ENCODE data around the gene DNAI2. TPM values are rescaled to one million over a fixed set of nuclear protein-coding genes. Genes with fewer than 3 reads are reported as not detected.

The DNAI2 gene
- total RNA-seq, 1 experiment from 2014 or later = not detected

DNA sequence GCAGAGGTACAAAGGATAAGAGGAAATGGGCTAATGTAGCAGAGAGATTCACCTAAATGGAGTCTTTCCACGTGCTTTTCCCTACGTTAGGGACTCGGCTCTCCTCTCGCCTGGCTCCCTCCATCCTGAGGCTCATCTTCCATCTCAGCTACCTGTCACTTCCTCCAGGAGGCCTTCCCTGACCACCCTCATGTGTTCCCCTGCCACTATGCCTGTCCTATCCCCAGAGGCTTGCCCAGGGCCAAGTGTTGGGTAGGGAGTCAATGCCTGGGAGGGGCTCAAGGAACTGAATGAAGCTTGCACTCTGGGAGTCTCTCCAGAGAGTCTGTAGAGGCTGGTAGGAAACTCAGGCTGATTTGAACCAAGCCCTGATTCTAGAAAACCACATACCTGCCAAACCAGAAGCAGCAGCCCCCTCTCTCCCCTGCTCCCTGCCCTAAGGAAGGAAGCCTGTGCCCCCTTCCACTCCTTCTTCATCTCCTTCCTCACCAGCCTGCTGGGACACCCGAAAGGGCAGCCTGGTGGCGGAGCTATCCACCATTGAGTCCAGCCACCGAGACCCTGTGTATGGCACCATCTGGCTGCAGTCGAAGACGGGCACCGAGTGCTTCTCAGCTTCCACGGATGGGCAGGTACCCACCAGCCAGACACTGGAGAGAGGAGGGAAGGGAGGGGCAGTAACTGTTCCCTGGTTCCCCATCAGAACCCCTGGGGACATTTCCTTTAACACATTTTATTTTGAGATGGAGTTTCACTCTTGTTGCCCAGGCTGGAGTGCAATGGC lies 25.4 kb downstream of the DNAI2 start:
- H3K4me3 ChIP-seq (replicated peaks in 1 of 2; ENCODE audit: low read depth in 1 of 2, low read length in 2 of 2) = no peak overlapping the region
- H3K9me3 ChIP-seq (ENCODE audit: control insufficient read depth in 1 of 2, insufficient read depth in 1 of 2, low read depth in 1 of 2, low read length in 2 of 2) = no peaks in the 10 kb centered on the region
- H3K4me2 ChIP-seq (ENCODE audit: low read length) = no peak overlapping the region
- TF ChIP-seq SIN3A (IDR thresholded peaks at IDR 0.05; ENCODE audit: low read depth) = no peak
- BruUV-seq (replicated peaks) = no TSS peak
- RAD21 ChIA-PET (ENCODE audit: low non-redundant PET in 1 of 2, low total read pairs in 2 of 2, uncharacterized antibody in 2 of 2, unreplicated experiment in 2 of 2) = interaction anchor here in 1 of 2 experiments (0.7 kb wide), 1 partner anchor 158 kb away, joined by 3 read pairs; no protein-coding TSS in a partner anchor
- no peaks in the 10 kb centered on the region for H3K79me2 ChIP-seq (ENCODE audit: insufficient read depth, low read length)
- H2AFZ ChIP-seq (ENCODE audit: low read depth, low read length, poor library complexity, severe bottlenecking) = no peak overlapping the region
- no peaks in the 10 kb centered on the region for H3K27me3 ChIP-seq (ENCODE audit: insufficient read depth, low read length)
- H3K27ac ChIP-seq (ENCODE audit: low read depth, low read length) = no peak overlapping the region
- POLR2A ChIA-PET = no interaction called here
- H3K4me1 ChIP-seq (ENCODE audit: control insufficient read depth in 1 of 2, insufficient read depth in 2 of 2, low read length in 2 of 2) = peaks cover 0 to 16% of the 10 kb centered on the region in 2 experiments; a peak in 3 of 4 replicates
- DNase-seq (ENCODE audit: low read depth, low spot score) (no peak), ATAC-seq (no peak)
- H4K20me1 ChIP-seq (ENCODE audit: insufficient read depth) = no peaks in the 10 kb centered on the region
- H3K36me3 ChIP-seq (ENCODE audit: control insufficient read depth in 1 of 2, insufficient read depth in 2 of 2, low read length in 2 of 2) = no peaks in the 10 kb centered on the region
- no peaks in the 10 kb centered on the region for H3K9me2 ChIP-seq (ENCODE audit: insufficient read depth)
- intact Hi-C loops (cut with micrococcal nuclease) = loop anchor here (10.0 kb wide), 1 partner anchor 305 kb away; no protein-coding TSS in a partner anchor
- no peak overlapping the region for H3K9ac ChIP-seq (ENCODE audit: low read length)
- CTCF ChIA-PET = interaction anchor here (0.9 to 4.0 kb wide), 4 partner anchors 9 to 62 kb away, joined by 3 to 27 read pairs (median 11); partner anchors contain the start of gene BTBD17

DNA sequence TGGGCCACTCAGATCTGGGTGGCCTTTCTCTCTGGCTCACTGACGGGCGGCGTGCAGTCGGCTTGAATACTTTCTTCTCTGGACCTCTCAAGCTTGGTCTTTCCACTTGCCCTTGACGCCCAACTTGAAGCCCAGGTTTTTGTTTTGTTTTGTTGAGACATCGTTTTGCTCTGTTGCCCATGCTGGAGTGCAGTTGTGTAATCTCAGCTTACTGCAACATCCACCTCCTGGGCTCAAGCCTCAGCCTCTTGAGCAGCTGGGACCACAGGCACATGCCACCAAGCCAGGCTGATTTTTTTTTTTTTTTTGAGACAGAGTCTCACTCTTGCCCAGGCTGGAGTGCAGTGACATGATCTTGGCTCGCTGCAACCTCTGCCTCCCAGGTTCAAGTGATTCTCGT lies 29.3 kb downstream of the DNAI2 start:
- no peaks in the 10 kb centered on the region for H4K20me1 ChIP-seq (ENCODE audit: insufficient read depth)
- H3K9me2 ChIP-seq (ENCODE audit: insufficient read depth) = no peaks in the 10 kb centered on the region
- H3K27ac ChIP-seq (ENCODE audit: low read depth, low read length) = no peak overlapping the region
- no peak overlapping the region for H3K4me2 ChIP-seq (ENCODE audit: low read length)
- CTCF ChIA-PET = interaction anchor here (1.4 to 1.8 kb wide), 3 partner anchors 58 to 65 kb away, joined by 5 to 6 read pairs (median 5); partner anchors contain the start of genes BTBD17 and GPR142
- H3K9ac ChIP-seq (ENCODE audit: low read length) = no peak overlapping the region
- POLR2A ChIA-PET = interaction anchor here (1.2 kb wide), 1 partner anchor 16 kb away, joined by 3 read pairs; no protein-coding TSS in a partner anchor
- H3K79me2 ChIP-seq (ENCODE audit: insufficient read depth, low read length) = no peaks in the 10 kb centered on the region
- intact Hi-C loops (cut with micrococcal nuclease) = loop anchor here (10.0 kb wide), 1 partner anchor 301 kb away; no protein-coding TSS in a partner anchor
- no peak overlapping the region for H3K4me3 ChIP-seq (replicated peaks in 1 of 2; ENCODE audit: low read depth in 1 of 2, low read length in 2 of 2)
- H3K9me3 ChIP-seq (ENCODE audit: control insufficient read depth in 1 of 2, insufficient read depth in 1 of 2, low read depth in 1 of 2, low read length in 2 of 2) = no peaks in the 10 kb centered on the region
- H3K4me1 ChIP-seq (ENCODE audit: control insufficient read depth in 1 of 2, insufficient read depth in 2 of 2, low read length in 2 of 2) = peaks cover 0 to 3% of the 10 kb centered on the region in 2 experiments; a peak in 1 of 4 replicates
- DNase-seq (ENCODE audit: low read depth, low spot score) (no peak), ATAC-seq (no peak)
- RAD21 ChIA-PET (ENCODE audit: low non-redundant PET in 1 of 2, low total read pairs in 2 of 2, uncharacterized antibody in 2 of 2, unreplicated experiment in 2 of 2) = no interaction called here
- BruUV-seq (replicated peaks) = no TSS peak
- H2AFZ ChIP-seq (ENCODE audit: low read depth, low read length, poor library complexity, severe bottlenecking) = no peak overlapping the region
- no peaks in the 10 kb centered on the region for H3K27me3 ChIP-seq (ENCODE audit: insufficient read depth, low read length)
- no peak for TF ChIP-seq CEBPB (IDR thresholded peaks at IDR 0.05; ENCODE audit: low read depth)
- TF ChIP-seq SRF (IDR thresholded peaks at IDR 0.05; ENCODE audit: low read depth) = no peak
- no peak for TF ChIP-seq ZFX (IDR thresholded peaks at IDR 0.05)
- no peak for TF ChIP-seq ELF1 (IDR thresholded peaks at IDR 0.05; ENCODE audit: borderline replicate concordance, low read depth)
- TF ChIP-seq, protein P1, sequence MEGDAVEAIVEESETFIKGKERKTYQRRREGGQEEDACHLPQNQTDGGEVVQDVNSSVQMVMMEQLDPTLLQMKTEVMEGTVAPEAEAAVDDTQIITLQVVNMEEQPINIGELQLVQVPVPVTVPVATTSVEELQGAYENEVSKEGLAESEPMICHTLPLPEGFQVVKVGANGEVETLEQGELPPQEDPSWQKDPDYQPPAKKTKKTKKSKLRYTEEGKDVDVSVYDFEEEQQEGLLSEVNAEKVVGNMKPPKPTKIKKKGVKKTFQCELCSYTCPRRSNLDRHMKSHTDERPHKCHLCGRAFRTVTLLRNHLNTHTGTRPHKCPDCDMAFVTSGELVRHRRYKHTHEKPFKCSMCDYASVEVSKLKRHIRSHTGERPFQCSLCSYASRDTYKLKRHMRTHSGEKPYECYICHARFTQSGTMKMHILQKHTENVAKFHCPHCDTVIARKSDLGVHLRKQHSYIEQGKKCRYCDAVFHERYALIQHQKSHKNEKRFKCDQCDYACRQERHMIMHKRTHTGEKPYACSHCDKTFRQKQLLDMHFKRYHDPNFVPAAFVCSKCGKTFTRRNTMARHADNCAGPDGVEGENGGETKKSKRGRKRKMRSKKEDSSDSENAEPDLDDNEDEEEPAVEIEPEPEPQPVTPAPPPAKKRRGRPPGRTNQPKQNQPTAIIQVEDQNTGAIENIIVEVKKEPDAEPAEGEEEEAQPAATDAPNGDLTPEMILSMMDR (IDR thresholded peaks at IDR 0.05 in 2 of 3, conservative IDR thresholded peaks at IDR 0.05 in 1 of 3; ENCODE audit: borderline replicate concordance in 1 of 3, insufficient read depth in 1 of 3, low read depth in 2 of 3, low read length in 2 of 3) = no peak
- no peak for TF ChIP-seq SIN3A (IDR thresholded peaks at IDR 0.05; ENCODE audit: low read depth)
- TF ChIP-seq POLR2AphosphoS5 (IDR thresholded peaks at IDR 0.05; ENCODE audit: low read depth, low read length) = no peak
- no peak for TF ChIP-seq POLR2A (IDR thresholded peaks at IDR 0.05; ENCODE audit: borderline replicate concordance, extremely low read depth, insufficient read depth, insufficient read length)
- no peak for TF ChIP-seq RAD21 (IDR thresholded peaks at IDR 0.05; ENCODE audit: low read depth)
- TF ChIP-seq, protein P2, sequence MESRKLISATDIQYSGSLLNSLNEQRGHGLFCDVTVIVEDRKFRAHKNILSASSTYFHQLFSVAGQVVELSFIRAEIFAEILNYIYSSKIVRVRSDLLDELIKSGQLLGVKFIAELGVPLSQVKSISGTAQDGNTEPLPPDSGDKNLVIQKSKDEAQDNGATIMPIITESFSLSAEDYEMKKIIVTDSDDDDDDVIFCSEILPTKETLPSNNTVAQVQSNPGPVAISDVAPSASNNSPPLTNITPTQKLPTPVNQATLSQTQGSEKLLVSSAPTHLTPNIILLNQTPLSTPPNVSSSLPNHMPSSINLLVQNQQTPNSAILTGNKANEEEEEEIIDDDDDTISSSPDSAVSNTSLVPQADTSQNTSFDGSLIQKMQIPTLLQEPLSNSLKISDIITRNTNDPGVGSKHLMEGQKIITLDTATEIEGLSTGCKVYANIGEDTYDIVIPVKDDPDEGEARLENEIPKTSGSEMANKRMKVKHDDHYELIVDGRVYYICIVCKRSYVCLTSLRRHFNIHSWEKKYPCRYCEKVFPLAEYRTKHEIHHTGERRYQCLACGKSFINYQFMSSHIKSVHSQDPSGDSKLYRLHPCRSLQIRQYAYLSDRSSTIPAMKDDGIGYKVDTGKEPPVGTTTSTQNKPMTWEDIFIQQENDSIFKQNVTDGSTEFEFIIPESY (IDR thresholded peaks at IDR 0.05; ENCODE audit: extremely low read depth, insufficient replicate concordance, low read length) = no peak
- TF ChIP-seq SP1 (IDR thresholded peaks at IDR 0.05; ENCODE audit: low read depth) = no peak
- TF ChIP-seq, protein P3, sequence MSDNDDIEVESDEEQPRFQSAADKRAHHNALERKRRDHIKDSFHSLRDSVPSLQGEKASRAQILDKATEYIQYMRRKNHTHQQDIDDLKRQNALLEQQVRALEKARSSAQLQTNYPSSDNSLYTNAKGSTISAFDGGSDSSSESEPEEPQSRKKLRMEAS (IDR thresholded peaks at IDR 0.05) = no peak
- TF ChIP-seq EGR1 (IDR thresholded peaks at IDR 0.05; ENCODE audit: low read depth) = no peak
- TF ChIP-seq, protein P4, sequence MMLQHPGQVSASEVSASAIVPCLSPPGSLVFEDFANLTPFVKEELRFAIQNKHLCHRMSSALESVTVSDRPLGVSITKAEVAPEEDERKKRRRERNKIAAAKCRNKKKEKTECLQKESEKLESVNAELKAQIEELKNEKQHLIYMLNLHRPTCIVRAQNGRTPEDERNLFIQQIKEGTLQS (IDR thresholded peaks at IDR 0.05) = no peak
- H3K36me3 ChIP-seq (ENCODE audit: control insufficient read depth in 1 of 2, insufficient read depth in 2 of 2, low read length in 2 of 2) = no peaks in the 10 kb centered on the region

All from HCT116 (cell line).